CD1c-positive myeloid dendritic cell (primary cell): ENCODE results near the gene ACSS3.

ENCODE experiments used
- DNase-seq: peaks from one replicate; pipeline ENCODE4 v3.0.0-alpha.2; 2016; ENCODE audit errors: extremely low spot score

Gene ACSS3

GRCh38 chr12:81222846-81223592 lies 145.1 kb downstream of the ACSS3 start:
- DNase-seq, result no peak

GRCh38 chr12:81224626-81225025 lies 146.7 kb downstream of the ACSS3 start:
- DNase-seq, result no peak

GRCh38 chr12:81229759-81230158 lies 151.9 kb downstream of the ACSS3 start:
- DNase-seq, result no peak

GRCh38 chr12:81231574-81232368 lies 153.9 kb downstream of the ACSS3 start:
- DNase-seq, result no peak

GRCh38 chr12:81245458-81245857 lies 167.6 kb downstream of the ACSS3 start:
- DNase-seq, result no peak

GRCh38 chr12:81245907-81246570 lies 168.2 kb downstream of the ACSS3 start:
- no peak for DNase-seq

- no peak for DNase-seq
Measured at GRCh38 chr12:81249976-81250375, 172.1 kb downstream of the ACSS3 start.

GRCh38 chr12:81252228-81252627 lies 174.3 kb downstream of the ACSS3 start:
- DNase-seq, result no peak

GRCh38 chr12:81253360-81253759 lies 175.5 kb downstream of the ACSS3 start:
- DNase-seq, result no peak

GRCh38 chr12:81255456-81255855 lies 177.6 kb downstream of the ACSS3 start:
- DNase-seq, result no peak

GRCh38 chr12:81255947-81256346 lies 178.1 kb downstream of the ACSS3 start:
- DNase-seq, result no peak

- no peak for DNase-seq
Measured at GRCh38 chr12:81257947-81258551, 180.2 kb downstream of the ACSS3 start.

GRCh38 chr12:81259360-81259759 lies 181.5 kb downstream of the ACSS3 start:
- no peak for DNase-seq

- DNase-seq, result no peak
Measured at GRCh38 chr12:81261508-81262207, 183.8 kb downstream of the ACSS3 start.

GRCh38 chr12:81263072-81263471 lies 185.2 kb downstream of the ACSS3 start:
- DNase-seq, result no peak

- DNase-seq, result no peak
Measured at GRCh38 chr12:81270385-81270784, 192.5 kb downstream of the ACSS3 start.

- no peak for DNase-seq
Measured at GRCh38 chr12:81274637-81275529, 197.0 kb downstream of the ACSS3 start.

GRCh38 chr12:81284137-81284536 lies 206.3 kb downstream of the ACSS3 start:
- no peak for DNase-seq

GRCh38 chr12:81288651-81289050 lies 210.8 kb downstream of the ACSS3 start:
- DNase-seq, result no peak

GRCh38 chr12:81294325-81295190 lies 216.7 kb downstream of the ACSS3 start:
- no peak for DNase-seq
